Spleen (tissue), 7 donors: ENCODE results near the gene RRAGB.

Experiments
- CTCF ChIP-seq, 11 experiments: fragments of 200-600 bp in 7 of 11; fragments of 450-650 bp in 4 of 11; sonication (generic) in 4 of 11; IDR thresholded peaks in 8 of 11; conservative IDR thresholded peaks in 3 of 11; 1 replicate in 7 of 11; 2 replicates in 4 of 11; pipeline versions ENCODE4 v1.4.0 to v1.8.0; 2016 to 2021; ENCODE audit warnings: antibody characterized with exemption in 11 of 11, inconsistent platforms in 4 of 11, mild to moderate bottlenecking in 1 of 11
- POLR2A ChIP-seq, 3 donors: fragments of 450-650 bp; IDR thresholded peaks; one replicate each; pipeline ENCODE4 v1.5.1; 2017; ENCODE audit warnings: antibody characterized with exemption in 3 of 3, mild to moderate bottlenecking in 1 of 3
- POLR2AphosphoS5 ChIP-seq, 3 donors: sonication (generic); formaldehyde crosslinking; IDR thresholded peaks; one replicate each; pipeline ENCODE4 v1.5.1; 2017; ENCODE audit warnings: antibody characterized with exemption in 3 of 3
- donor health status: DM: no; HTN: no; CAD: no; lungs with moderate emphysema.
- donor health status: DM: no; HTN: no; CAD: no.
- donor health status: DM: no; HTN: no; CAD: no.

- no peak for TF ChIP-seq POLR2AphosphoS5 (IDR thresholded peaks at IDR 0.05)
- no peak for TF ChIP-seq CTCF (IDR thresholded peaks at IDR 0.05 in 8 of 11, conservative IDR thresholded peaks at IDR 0.05 in 3 of 11)
- no peak for TF ChIP-seq POLR2A (IDR thresholded peaks at IDR 0.05)
These were observed 7.8 kb upstream of the RRAGB start for GRCh38 chrX:55709735-55710134.
